Loucy (cell line): Measurements from ENCODE around the gene ST3GAL6.

Experiments used
- H2AFZ ChIP-seq: fragments of 200-600 bp; sonication (generic); 2 replicates; pipeline ENCODE4 v1.6.0; 2016; ENCODE audit warnings: antibody characterized with exemption, mild to moderate bottlenecking, low read length, moderate library complexity
- H3F3A ChIP-seq: fragments of 200-600 bp; 2 replicates; pipeline ENCODE4 v1.6.0; 2016; ENCODE audit warnings: antibody characterized with exemption, low read depth, mild to moderate bottlenecking
- H3K27me3 ChIP-seq: fragments of 200-600 bp; sonication (generic); 2 replicates; pipeline ENCODE4 v1.6.1; 2014; ENCODE audit warnings: low read length, mild to moderate bottlenecking; ENCODE audit not compliant: insufficient read depth, poor library complexity, severe bottlenecking
- H3K36me3 ChIP-seq: fragments of 200-600 bp; sonication (generic); 2 replicates; pipeline ENCODE4 v1.6.1; 2016; ENCODE audit warnings: low read length; ENCODE audit not compliant: insufficient read depth
- H3K4me1 ChIP-seq: fragments of 200-600 bp; sonication (generic); 2 replicates; pipeline ENCODE4 v1.5.1; 2014; ENCODE audit warnings: low read length, mild to moderate bottlenecking; ENCODE audit not compliant: insufficient read depth, poor library complexity, severe bottlenecking
- H3K4me2 ChIP-seq: fragments of 200-600 bp; sonication (generic); 2 replicates; pipeline ENCODE4 v1.6.0; 2014; ENCODE audit warnings: antibody characterized with exemption, low read length, low read depth, mild to moderate bottlenecking; ENCODE audit not compliant: poor library complexity, severe bottlenecking
- H3K4me3 ChIP-seq: fragments of 200-600 bp; sonication (generic); 2 replicates; pipeline ENCODE4 v1.5.1; 2014; ENCODE audit warnings: low read length, mild to moderate bottlenecking, mixed read lengths; ENCODE audit not compliant: poor library complexity, severe bottlenecking
- H3K79me2 ChIP-seq: fragments of 200-600 bp; sonication (generic); 2 replicates; pipeline ENCODE4 v1.6.1; 2014; ENCODE audit warnings: low read length; ENCODE audit not compliant: insufficient read depth
- H3K9ac ChIP-seq: fragments of 200-600 bp; sonication (generic); 2 replicates; pipeline ENCODE4 v1.6.0; 2014; ENCODE audit warnings: mild to moderate bottlenecking, low read depth, low read length, moderate library complexity; ENCODE audit not compliant: poor library complexity, severe bottlenecking
- H3K9me2 ChIP-seq: fragments of 200-600 bp; sonication (generic); replicated peaks from 2 replicates; pipeline ENCODE4 v1.6.1; 2016; ENCODE audit warnings: low read depth, low read length, mixed read lengths
- H3K9me3 ChIP-seq: fragments of 200-600 bp; sonication (generic); 2 replicates; pipeline ENCODE4 v1.6.1; 2014; ENCODE audit warnings: mild to moderate bottlenecking, antibody characterized with exemption, low read length, low read depth; ENCODE audit not compliant: insufficient read depth
- H4K20me1 ChIP-seq: fragments of 200-600 bp; sonication (generic); 2 replicates; pipeline ENCODE4 v1.6.0; 2014; ENCODE audit warnings: antibody characterized with exemption, low read length, mild to moderate bottlenecking; ENCODE audit not compliant: insufficient read depth, poor library complexity, severe bottlenecking
- CTCF ChIP-seq: fragments of 200-600 bp; sonication (generic); conservative IDR thresholded peaks from 2 replicates; pipeline ENCODE4 v1.5.1; 2014; ENCODE audit warnings: mild to moderate bottlenecking, antibody characterized with exemption, low read length
- EZH2phosphoT487 ChIP-seq: fragments of 200-600 bp; IDR thresholded peaks from 2 replicates; pipeline ENCODE4 v1.6.1; 2018; ENCODE audit warnings: antibody characterized with exemption, mild to moderate bottlenecking, moderate library complexity, borderline replicate concordance

The ST3GAL6 gene

DNA sequence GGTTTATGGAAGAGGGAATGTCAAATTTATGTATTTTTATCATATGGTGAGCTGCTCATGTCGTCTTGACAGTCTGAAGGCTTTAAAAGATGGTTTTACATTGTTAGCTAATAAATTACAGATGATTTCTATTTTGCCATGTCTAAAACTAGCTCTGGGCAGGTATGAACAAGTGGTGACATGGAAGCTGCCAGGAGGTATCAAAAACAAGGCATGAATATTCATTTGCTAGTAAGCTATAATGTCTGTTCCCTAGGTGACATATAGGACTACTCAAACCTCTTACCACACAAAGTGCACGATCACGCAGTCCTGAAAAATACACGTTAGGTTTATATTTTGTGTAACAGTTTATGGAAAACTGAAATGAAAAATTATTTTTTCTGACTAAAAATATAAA lies 34.8 kb downstream of the ST3GAL6 start:
- Histone ChIP-seq H3K4me2 (no peak overlapping the region), H3K27me3 (no peaks in the 10 kb centered on the region), H3K36me3 (no peaks in the 10 kb centered on the region), H3K4me1 (peaks cover 12% of the 10 kb centered on the region), H2AFZ (no peak overlapping the region), H3K9me2 (no peaks in the 10 kb centered on the region), H3K9ac (no peak overlapping the region), H3F3A (no peaks in the 10 kb centered on the region), H3K79me2 (no peaks in the 10 kb centered on the region), H3K4me3 (no peak overlapping the region), H3K9me3 (no peaks in the 10 kb centered on the region), H4K20me1 (no peaks in the 10 kb centered on the region)
- TF ChIP-seq CTCF (no peak), EZH2phosphoT487 (no peak)

DNA sequence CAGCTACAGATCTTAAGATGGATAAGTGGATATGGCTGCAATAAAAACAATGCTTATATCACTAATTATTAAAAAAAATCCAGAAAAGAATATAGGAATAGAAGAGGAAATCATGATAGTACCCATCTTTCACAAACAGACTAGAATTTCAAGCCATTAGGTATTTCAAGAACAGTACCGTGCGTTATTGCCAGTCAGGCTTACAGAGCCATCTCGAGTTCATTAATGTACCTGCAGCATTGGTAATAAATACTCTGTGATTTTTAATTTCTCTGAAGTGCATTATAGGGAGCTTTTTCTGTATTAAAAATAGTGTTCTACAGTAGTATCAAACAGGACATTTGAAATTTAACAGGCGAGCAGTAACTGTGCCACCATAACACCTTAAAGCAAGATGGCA lies 35.7 kb downstream of the ST3GAL6 start:
- no peak overlapping the region for H3K9ac ChIP-seq
- H4K20me1 ChIP-seq, result no peaks in the 10 kb centered on the region
- H3K4me3 ChIP-seq, result no peak overlapping the region
- H3K27me3 ChIP-seq, result no peaks in the 10 kb centered on the region
- no peaks in the 10 kb centered on the region for H3K36me3 ChIP-seq
- no peaks in the 10 kb centered on the region for H3F3A ChIP-seq
- TF ChIP-seq CTCF (no peak), EZH2phosphoT487 (no peak)
- H3K9me2 ChIP-seq, result no peaks in the 10 kb centered on the region
- H3K4me1 ChIP-seq, result peaks cover 12% of the 10 kb centered on the region
- H2AFZ ChIP-seq, result no peak overlapping the region
- no peak overlapping the region for H3K4me2 ChIP-seq
- H3K79me2 ChIP-seq, result no peaks in the 10 kb centered on the region
- H3K9me3 ChIP-seq, result no peaks in the 10 kb centered on the region

DNA sequence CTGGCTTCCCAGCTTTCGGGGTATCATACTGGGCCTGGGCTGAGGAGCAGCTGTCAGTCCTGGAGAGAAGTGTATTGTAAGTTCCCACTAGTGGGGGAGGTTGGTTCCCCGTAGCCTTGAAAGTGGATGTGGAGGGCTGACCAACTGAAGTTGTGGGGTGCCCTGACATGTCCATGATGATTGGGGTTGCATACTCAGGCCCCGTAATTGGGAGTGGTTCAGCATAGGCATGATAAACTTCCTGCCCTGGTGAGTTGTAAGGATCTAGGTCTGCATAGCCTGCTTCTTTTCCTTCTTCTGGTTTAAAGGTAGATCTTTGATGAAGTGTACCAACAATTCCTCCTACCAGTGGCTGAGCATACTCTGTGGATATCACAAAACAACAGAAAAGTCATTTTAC lies 36.3 kb downstream of the ST3GAL6 start:
- Histone ChIP-seq H3K79me2 (no peaks in the 10 kb centered on the region), H3K4me2 (no peak overlapping the region), H4K20me1 (no peaks in the 10 kb centered on the region), H3K9me2 (no peaks in the 10 kb centered on the region), H3K9me3 (no peaks in the 10 kb centered on the region), H3K4me1 (peaks cover 12% of the 10 kb centered on the region), H3F3A (no peaks in the 10 kb centered on the region), H3K9ac (no peak overlapping the region), H3K36me3 (no peaks in the 10 kb centered on the region), H3K4me3 (no peak overlapping the region), H3K27me3 (no peaks in the 10 kb centered on the region), H2AFZ (no peak overlapping the region)
- TF ChIP-seq CTCF (no peak), EZH2phosphoT487 (no peak)
